IPS-18c (cell line): ENCODE data around the gene HPS1.

Source experiments
- H3K4me3 ChIP-seq: 2 replicates; pipeline ENCODE4 v1.7.0; 2013; ENCODE audit warnings: low read depth, mild to moderate bottlenecking, low read length, moderate library complexity; ENCODE audit not compliant: insufficient read depth
- H3K9me3 ChIP-seq: one replicate; pipeline ENCODE4 v1.6.1; 2013; ENCODE audit warnings: mild to moderate bottlenecking, low read length, moderate library complexity; ENCODE audit not compliant: control insufficient read depth, insufficient read depth

Gene HPS1

DNA sequence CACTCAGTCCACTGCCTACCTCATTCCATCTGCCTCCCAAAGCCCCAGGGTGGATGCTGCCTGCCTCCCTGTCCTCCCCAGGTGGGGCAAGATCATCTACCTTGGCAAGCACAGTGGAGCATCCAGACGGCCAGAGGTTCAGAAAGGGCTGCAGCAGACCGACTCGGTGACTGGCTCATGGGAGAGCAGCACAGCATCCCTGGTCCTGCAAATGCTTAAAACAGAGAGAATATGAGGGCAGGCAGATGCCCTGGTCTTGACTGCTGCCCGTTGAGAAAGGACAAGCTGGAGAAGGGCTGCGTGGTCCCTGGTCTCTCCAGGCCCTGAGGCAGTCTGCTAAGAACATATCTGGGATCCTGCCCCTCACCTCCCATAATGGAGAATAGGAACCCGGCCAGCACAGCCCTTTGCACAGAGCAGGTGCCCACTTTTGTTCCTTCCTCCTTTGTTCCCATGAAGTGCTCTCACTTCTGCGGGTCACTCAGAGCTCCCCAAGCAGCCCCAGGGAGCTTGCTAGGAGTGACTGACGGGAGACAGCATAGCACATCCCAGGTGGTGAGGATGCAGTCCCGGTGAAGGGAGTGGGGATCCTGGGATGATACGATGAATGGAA is 1.4 kb downstream of the HPS1 start:
- H3K4me3 ChIP-seq, result no peak overlapping the region
- H3K9me3 ChIP-seq, result no peaks in the 10 kb centered on the region

- Histone ChIP-seq H3K9me3 (no peaks in the 10 kb centered on the region), H3K4me3 (no peak overlapping the region)
Measured at GRCh38 chr10:98444314-98445006, 2.3 kb downstream of the HPS1 start.

- H3K4me3 ChIP-seq, result no peak overlapping the region
- peaks cover 5% of the 10 kb centered on the region for H3K9me3 ChIP-seq
Measured at GRCh38 chr10:98438715-98439114, 8.0 kb downstream of the HPS1 start.

GRCh38 chr10:98436704-98437103 is 10.0 kb downstream of the HPS1 start:
- Histone ChIP-seq H3K9me3 (peaks cover 12% of the 10 kb centered on the region), H3K4me3 (no peak overlapping the region)

DNA sequence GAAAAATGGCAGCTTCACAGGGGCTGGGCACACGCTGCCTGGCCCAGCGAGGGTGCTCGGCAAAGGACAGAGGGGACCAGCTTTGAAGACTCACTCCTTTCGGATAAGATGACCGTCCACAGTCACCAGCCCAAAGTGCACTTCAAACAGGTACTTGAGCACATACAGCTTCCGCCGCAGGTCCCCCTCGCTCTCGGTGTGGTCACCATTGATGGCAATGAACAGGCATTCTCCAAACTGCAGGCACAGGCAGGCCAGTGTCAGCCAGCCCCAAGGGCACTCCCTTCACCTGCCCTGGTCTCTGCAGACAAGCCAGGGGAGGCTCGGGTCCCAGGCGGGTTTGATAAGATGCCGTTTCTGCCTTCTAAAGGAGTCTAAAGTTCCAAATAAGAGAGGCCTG is 11.6 kb downstream of the HPS1 start:
- Histone ChIP-seq H3K9me3 (peaks cover 12% of the 10 kb centered on the region), H3K4me3 (no peak overlapping the region)

DNA sequence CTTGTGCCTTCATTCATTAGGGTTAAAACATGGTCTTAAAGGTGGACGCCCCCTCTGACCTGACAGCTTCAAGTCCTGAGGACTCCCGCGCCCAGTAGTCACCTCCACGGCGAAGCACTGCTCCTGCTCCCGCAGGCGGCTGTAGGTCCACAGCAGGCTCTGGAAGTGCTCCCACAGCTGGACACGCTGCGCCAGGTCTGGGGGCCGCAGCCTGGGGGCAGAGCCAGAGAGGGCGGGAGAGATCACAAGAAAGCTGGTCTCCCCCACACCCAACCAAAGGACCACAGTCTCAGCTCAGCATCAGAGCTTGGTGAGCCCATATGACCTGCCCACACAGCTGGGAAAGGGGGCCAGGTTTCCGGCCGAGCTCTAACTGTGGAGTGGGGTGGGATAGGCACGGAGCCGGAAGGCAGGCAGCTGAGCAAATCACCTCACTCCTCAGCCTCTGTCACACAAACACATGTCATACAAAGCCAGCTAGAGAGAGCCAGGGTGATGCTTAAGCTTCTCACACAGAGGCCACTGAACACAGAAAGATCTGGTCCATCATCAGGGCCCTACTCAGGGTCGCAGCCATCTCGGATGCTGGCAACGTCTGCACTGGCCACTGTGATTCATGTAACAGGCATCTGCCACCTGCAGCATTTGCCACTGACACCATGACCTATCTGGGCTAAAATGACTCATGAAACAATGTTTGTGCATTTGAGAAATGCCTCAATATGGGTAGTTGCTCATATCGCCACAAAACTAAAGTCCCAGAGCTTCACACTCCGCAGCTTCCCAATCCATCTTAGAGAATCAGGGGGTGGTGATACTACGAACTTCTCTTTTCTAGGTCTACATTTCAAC is 12.6 kb downstream of the HPS1 start:
- peaks cover 12% of the 10 kb centered on the region for H3K9me3 ChIP-seq
- no peak overlapping the region for H3K4me3 ChIP-seq

DNA sequence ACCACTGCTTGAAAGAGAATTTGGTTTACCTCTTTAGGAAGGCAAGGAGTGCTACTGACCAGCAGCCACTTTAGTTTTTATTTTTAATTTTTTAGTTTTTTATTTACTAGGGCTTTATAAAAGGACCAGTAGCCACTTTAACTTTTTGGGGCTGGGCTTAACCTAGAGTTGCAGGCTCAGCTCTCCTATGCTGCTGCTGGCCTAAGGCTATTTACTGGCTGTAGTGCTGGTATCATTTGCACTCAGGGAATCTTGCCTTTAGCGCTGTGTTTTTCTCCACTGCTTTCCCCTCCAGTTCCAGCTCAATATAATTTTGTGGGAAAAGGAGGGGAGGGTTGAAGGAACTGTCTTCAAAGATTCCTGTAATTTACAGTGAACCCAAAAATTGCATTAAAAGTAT is 13.4 kb downstream of the HPS1 start:
- H3K4me3 ChIP-seq, result no peak overlapping the region

GRCh38 chr10:98432330-98432729 is 14.4 kb downstream of the HPS1 start:
- H3K9me3 ChIP-seq, result peaks cover 12% of the 10 kb centered on the region
- H3K4me3 ChIP-seq, result no peak overlapping the region

More for the DNA sequence above, 13.4 kb downstream of the HPS1 start:
- peaks cover 12% of the 10 kb centered on the region for H3K9me3 ChIP-seq

GRCh38 chr10:98431016-98431415 is 15.7 kb downstream of the HPS1 start:
- H3K9me3 ChIP-seq, result peaks cover 9% of the 10 kb centered on the region
- no peak overlapping the region for H3K4me3 ChIP-seq

- H3K9me3 ChIP-seq, result peaks cover 9% of the 10 kb centered on the region
- no peak overlapping the region for H3K4me3 ChIP-seq
Measured at GRCh38 chr10:98430427-98430826, 16.3 kb downstream of the HPS1 start.

DNA sequence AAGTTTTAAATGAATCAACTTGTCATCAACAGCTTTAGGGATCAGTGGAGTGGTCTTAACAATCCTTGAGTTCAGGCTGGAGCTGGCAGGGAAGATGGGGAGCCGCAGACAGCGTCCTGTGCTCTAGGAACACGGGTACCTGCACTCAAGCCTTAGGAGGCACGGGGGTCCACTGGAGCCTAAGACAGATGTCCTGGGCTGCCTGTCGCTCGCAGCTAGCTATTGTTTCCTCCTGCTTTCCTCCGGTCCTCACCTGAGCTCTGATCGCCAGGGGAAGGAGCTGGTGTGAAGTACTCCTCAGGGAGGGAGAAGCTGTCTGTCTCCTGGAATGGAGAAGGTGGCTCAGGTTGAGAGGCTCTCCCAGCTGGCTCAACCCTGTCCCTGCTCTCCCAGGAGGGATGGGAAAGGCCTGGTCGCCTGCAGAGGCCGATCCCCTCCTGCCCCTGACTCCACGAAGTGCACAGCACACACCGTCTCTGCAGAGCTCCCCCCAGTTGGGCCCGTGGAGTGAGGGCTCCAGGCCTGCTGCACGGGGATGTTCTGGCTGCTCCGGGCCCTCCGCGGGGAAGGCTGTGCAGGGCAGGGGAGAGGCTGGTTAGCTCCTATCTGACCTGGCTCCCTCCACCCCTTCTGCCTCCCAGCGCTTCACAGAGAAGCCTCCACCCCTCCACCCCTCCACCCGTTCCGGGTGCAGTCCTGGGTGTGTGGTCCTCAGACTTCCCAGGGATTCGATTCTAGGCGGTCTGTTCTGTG is 17.2 kb downstream of the HPS1 start:
- H3K4me3 ChIP-seq, result no peak overlapping the region

DNA sequence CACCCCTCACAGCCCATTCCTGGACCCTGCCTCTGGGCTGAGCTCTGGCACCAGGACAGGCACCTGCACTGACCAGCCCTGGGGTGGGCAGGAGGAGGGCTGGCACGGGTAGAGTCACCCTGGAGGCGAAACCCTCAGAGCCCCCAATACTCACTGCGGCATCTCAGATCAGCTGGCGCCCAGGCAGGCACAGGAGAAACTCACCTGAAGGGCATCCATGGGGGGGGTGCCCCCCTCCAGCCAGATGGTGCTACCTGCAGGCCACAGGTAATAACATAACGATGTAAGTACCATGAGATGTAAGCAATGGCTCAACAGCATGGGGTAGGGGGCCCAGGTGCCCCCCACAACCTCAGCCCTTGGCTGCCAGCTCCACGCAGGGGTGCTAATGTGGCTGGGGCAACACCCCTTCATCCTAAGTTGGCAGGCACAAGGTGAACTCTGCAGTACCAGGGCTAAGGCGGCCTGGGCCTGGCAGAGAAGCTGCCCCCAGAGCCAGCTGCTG is 19.7 kb downstream of the HPS1 start:
- H3K4me3 ChIP-seq, result no peak overlapping the region
- peaks cover 3% of the 10 kb centered on the region for H3K9me3 ChIP-seq

More for the DNA sequence above, 17.2 kb downstream of the HPS1 start:
- peaks cover 9% of the 10 kb centered on the region for H3K9me3 ChIP-seq

DNA sequence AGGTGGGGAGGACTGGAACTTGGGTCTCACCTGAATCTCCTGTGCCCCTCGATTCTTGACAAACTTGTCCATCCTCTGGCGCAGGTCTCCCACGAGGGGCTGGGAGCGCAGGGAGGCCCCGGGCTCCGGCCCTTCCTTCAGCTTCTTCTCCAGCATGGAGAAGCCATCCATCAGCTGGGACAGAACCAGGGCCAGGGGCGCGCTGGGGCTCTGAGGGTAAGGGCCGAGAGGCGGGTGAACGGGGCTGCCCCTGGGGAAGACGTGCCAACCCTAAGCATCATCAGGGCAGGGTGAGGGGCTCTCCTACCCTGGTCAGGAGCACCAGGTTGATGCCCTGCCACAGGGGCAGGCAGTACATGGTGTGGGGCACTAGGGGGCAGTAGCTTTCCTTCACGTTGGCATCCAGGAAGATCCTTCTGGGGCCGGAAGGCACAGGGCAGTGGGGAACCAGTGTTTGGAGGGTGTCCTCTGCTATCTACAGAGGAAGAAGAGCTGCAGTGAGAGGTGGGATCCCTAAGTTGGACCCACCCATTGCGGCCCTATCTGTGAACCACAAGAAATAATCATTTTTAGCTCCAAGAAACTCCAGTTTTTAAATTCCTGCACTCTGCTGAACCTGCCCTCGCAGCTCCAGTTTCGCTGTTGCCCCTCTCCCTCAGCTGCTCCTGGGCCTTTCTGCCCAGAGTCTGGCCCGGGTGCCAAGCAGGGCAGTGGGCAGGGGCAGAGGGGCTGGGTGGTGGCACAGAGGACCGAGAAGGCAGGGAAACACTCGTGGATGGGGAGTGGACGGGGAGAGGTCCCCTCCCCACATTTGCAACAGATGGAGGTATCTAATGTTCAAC is 21.0 kb downstream of the HPS1 start:
- no peaks in the 10 kb centered on the region for H3K9me3 ChIP-seq
- no peak overlapping the region for H3K4me3 ChIP-seq

GRCh38 chr10:98424295-98425254 is 22.2 kb downstream of the HPS1 start:
- no peak overlapping the region for H3K4me3 ChIP-seq
- no peaks in the 10 kb centered on the region for H3K9me3 ChIP-seq

DNA sequence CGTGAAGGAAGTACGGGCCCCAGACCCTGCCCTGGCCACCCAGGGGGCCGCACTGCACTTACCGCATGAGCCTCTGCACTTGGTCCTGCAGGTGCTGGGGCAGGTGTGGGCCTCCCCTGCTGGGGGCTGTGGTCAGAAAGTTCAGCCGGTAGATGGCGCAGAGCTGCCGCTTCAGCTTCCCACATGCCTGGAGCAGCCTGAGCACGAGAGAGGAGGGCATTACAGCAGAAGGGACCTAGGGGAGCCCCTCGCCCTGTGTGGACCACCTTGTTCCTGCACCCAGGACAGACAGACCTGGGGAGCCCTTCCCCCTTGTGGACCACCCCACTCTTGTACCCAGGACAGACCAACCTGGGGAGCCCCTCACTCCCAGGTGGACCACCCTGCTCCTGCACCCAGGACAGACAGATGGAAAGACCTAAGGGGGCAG is 23.0 kb downstream of the HPS1 start:
- H3K9me3 ChIP-seq, result no peaks in the 10 kb centered on the region
- no peak overlapping the region for H3K4me3 ChIP-seq
